Stimulated activated CD8-positive, alpha-beta memory T cell treated with anti-CD3 and anti-CD28 coated beads, Interleukin-15, amount 100 ng/mL, for 24 hours (primary cell): ENCODE data around the gene UBXN6.

Source experiments
- DNase-seq: peaks from one replicate; pipeline ENCODE4 v3.0.0-alpha.2; 2020; ENCODE audit warnings: low read depth

The UBXN6 gene

DNA sequence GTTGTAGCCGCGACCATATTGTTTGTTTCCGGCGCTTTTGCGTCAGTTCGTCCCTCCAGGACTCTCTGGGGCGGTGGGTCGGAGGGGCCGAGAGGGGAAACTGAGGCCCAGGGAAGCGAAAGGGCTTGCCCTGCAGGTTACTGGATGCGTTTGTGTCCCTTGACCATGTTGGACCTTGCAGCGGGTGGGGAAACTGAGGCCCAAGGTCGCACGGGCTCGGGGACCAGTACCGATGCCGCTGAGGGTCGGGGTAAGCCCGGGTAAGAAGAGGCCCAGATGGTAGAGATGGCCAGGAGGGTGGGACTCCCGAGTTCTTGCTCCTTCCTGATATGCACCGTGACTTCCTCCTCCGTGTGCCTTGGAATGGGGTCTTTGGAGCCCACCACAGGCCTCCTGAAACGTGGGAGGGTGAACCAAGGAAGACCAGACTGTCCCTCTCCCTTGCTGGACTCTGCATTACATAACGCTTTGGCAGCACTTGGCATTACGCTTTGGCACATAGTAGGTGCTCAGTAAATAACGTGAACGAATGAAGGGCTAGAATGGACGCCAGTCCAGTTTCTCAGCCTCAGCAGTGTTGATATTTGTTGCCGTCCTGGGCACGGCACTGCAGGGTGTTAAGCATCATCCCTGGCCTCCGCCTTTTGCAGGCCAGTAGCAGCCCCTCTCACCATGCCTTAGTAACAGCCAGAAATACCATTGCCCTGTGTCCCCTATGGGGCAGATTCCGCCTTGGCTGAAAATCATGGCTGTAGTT is 54.4 kb downstream of the UBXN6 start:
- no peak for DNase-seq

DNA sequence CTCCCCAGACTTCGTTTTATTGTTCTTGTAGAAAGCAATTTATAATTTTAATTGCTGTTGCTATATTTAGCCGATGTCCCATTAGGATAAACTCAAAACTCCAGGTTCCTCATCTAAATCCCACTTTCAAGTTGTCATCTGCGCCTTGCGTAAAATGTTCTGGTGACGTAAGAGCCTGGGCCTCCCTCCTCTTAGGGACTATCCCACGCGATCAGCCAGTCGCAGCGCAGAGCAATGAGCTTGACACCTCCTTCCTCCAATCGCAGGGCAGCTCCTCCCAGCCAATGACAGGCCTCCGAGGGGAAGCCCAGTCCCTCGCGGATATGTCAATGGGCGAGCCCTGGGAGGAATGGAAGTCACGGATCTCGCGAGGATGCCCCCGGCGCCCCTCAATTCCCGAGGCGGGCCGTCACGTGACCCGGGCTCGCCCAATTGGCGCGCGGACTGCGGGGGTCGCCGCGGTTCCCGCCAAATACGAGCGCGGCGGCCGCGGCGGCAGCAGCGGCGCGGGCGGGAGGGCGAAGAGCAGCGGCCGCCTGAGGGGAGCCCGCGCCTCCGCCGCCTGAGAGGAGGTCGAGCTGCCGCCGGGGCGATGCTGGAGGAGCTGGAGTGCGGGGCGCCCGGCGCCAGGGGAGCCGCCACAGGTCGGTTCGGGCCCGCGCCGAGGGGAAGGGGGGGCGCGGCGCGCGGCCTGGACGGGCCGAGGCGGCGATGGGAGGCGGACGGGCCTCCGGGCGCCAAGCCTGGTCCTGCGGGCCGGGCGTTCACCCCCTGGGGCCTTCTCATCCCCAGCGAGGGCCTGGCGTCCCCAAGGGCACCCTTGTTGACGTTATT is 55.2 kb downstream of the UBXN6 start, which contains the start of gene CHAF1A:
Gene CHAF1A (plus strand): TSS at position 470 of the 834 bp plus-strand sequence. CDS start 123 bp downstream, at position 593.
- peak; percentile 97 for DNase-seq

DNA sequence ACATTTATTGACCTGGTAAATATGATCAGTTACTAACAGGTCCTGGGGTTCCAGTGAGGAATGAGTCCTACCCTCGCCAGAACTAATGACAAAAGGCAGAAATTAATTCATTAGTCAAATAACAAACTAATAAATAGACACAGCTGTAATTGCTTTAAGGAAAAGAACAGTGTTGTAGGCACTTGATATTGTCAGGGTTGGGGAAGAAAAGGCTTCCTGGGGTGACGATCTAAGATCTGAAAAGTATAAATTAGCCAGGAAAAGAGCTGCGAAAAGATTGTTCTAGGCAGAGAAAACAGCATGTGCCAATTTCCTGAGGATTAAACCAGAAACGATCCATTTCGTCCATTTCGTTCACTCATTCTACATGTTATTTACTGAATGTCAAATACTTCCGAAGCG is 55.8 kb downstream of the UBXN6 start:
- no peak for DNase-seq

DNA sequence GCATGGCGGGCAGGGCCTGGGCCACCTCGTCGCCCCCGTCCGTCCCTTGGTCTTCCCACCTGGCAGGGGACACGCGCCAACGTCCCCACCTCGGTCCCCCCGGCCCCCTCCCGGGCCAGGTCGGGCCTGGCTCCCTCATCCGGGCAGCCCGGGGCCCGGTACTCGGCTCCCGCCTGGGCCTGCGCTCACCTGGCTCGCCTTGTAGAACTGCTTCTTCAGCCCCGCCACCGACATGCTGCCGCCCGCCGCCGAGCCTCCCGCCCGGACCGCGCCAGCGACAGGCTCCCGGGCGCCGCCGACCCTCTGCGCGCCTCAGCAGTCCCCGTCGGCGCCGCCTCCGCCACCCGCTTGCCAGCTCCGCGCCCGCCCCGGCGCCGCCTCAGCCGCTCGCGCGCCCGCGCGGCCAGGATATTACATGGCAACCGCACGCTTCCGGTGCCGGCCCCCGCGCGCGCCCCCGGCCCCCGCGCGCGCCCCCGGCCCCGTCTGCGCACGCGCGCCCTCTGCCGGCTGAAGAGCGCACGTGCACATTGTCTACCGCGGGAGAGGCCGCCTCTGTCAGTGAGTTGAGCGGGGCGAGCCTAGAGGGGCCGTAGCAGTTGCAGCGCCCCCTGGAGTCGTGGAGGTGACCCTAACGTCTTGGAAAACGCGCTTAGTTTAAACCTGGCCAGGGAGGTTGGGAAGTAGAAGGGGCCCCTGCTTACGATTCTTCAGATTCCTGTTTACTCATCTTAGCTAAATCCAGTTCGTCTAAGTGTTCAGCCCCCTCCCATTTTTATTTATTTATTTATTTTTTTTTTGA is 57.3 kb downstream of the UBXN6 start, which contains the start of gene SH3GL1:
Gene SH3GL1 (minus strand): TSS at position 413 of the 802 bp plus-strand sequence. CDS start 179 bp downstream, at position 234.
- peak; percentile 97 for DNase-seq

DNA sequence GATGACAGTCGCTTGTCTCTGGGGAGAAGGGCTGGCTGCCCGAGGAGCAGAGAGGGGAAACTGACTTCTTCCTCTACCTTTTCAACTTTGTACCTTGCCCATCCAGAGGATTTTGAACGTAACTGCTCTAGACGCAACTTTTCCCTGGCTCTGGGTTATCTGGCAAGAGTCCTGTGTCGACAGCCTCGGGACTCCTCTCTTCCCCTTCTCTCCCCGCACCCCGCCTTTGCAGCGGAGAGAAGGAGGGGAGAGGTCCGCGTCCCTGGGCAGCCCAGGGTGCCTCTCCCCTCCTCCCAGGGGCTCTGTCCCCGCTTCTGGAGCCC is 57.8 kb downstream of the UBXN6 start:
- no peak for DNase-seq

DNA sequence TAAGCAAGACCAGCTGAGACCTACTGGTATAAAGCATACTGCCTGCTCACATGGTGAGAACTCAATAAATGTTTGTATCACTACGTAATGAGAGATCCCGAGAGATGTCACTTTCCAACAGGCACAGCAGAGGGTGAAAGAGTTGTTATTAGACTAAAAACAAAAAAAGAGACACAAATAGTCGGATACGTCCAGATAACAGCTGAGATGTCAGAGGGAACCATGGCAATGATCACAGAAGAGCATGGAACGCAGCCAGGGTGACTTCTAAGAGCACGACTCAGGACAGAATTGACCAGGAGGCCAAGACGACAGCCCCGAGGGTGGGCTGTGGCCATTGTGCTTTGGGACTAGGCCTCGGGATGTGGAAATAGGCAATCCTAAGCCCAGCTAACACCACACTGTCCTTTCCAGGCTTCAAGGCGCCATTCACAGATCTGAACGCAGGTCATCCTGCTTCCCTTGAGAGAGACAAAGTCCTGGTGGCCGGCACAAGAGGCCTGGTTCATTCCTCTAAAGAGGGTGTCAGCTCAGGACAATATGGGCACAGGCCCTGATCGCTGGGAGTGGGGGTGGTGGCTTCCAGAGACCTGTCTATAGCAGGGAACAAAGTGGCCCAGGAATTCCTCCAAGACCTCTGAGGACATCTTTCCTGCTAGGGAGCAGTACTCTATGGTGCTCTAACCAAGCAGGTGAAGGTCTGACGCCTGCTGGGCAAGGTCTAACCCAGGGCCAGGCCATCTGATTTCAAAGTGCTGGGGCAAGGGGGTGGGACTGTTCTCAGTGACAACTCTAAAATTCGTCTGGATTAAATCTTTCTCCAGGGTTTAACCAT is 60.4 kb downstream of the UBXN6 start:
- DNase-seq, result no peak
